Posterior vena cava (tissue), 2 donors: Measurements from ENCODE around the gene ZNF285. TPM values are rescaled to one million over a fixed set of nuclear protein-coding genes. Genes with fewer than 3 reads are reported as not detected.

Experiments
- total RNA-seq, 2 donors: library from RNA; stranded (reverse); fragmentation: NEBNext Ultra II Directional; extraction: Animal tissue kit (Norgen Biotek cat#: 25700); gene quantifications; one replicate each; pipeline ENCODE4 v1.2.1, GENCODE V29; 2021
- donor health status: DM: yes; HTN: yes; CAD: no.
- donor health status: DM: yes; HTN: yes; CAD: no.

ZNF285 gene
- total RNA-seq, 2 donors from 2014 or later = 2.5 to 4.2 TPM

Other genes with a start within 250 kb of the ZNF285 start
- 10 to 100 TPM; 15.8 to 19.8 TPM for gene ZNF226, start 236.5 kb downstream of the ZNF285 start, total RNA-seq
- gene ZNF227, start 189.1 kb downstream of the ZNF285 start, total RNA-seq = 10 to 100 TPM; 13.2 to 14.6 TPM
- under 1 TPM; 0.19 to 0.28 TPM for gene ZNF233, start 141.7 kb downstream of the ZNF285 start, total RNA-seq
- gene ZNF235, start 96.6 kb downstream of the ZNF285 start, total RNA-seq = 1 to 10 TPM; 3.6 to 5.7 TPM
- gene ZNF112, start 44.9 kb downstream of the ZNF285 start, total RNA-seq = 1 to 10 TPM; 5.2 to 7.9 TPM
- gene ZNF229, start 46.9 kb upstream of the ZNF285 start, total RNA-seq = 1 to 10 TPM; 3.4 to 4.6 TPM
- 1 to 10 TPM; 5.7 to 6.8 TPM for gene ZNF180, start 98.9 kb upstream of the ZNF285 start, total RNA-seq
- gene CEACAM20, start 128.1 kb upstream of the ZNF285 start, total RNA-seq = not detected
- gene IGSF23, start 212.0 kb upstream of the ZNF285 start, total RNA-seq = not detected
- 10 to 100 TPM; 22.4 to 35.6 TPM for gene PVR, start 242.3 kb upstream of the ZNF285 start, total RNA-seq